GM21529 (cell line): ENCODE measurements around the gene TEX51.

ENCODE experiments used
- ATAC-seq: cut with Tn5 transposase; IDR thresholded peaks from one replicate; pipeline ENCODE4 v1.9.1; 2021; ENCODE audit not compliant: unreplicated experiment

Gene TEX51

DNA sequence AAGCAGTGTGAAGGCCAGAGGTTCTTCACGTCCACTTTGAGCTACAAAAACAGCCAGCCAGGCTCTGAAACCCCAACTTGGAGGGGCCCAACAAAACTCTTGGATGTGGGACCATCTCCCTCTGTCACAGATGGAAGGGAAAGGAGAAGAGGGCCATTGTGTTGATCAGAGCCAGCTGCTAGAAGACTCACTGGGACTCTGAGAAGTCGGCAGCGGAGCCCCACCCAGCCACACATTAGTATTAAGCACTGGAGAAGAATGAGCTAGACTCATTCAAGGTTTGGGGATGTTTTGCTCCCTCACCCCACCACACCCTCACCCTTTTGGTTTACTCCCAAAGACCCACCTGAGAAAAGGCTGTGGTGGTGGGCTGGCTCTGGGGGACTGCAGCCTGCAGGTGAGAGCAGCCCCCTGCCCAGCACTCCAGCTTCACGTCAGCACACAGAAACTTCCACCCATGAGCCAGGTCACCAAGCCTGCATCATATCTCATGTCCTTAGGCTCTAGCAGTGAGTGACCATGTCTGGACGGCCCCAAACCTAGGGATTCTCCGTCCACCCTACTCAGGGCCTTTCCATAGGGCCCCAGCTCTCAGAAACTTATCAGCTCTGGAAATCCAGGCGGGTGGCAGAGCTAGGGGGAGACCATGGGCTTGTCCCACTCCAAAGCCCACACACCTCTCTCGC lies 12.6 kb downstream of the TEX51 start:
- ATAC-seq = no peak

GRCh38 chr2:126912201-126912600 lies 13.5 kb downstream of the TEX51 start:
- ATAC-seq = no peak

- no peak for ATAC-seq
These were observed 14.6 kb downstream of the TEX51 start for GRCh38 chr2:126913329-126913728.

DNA sequence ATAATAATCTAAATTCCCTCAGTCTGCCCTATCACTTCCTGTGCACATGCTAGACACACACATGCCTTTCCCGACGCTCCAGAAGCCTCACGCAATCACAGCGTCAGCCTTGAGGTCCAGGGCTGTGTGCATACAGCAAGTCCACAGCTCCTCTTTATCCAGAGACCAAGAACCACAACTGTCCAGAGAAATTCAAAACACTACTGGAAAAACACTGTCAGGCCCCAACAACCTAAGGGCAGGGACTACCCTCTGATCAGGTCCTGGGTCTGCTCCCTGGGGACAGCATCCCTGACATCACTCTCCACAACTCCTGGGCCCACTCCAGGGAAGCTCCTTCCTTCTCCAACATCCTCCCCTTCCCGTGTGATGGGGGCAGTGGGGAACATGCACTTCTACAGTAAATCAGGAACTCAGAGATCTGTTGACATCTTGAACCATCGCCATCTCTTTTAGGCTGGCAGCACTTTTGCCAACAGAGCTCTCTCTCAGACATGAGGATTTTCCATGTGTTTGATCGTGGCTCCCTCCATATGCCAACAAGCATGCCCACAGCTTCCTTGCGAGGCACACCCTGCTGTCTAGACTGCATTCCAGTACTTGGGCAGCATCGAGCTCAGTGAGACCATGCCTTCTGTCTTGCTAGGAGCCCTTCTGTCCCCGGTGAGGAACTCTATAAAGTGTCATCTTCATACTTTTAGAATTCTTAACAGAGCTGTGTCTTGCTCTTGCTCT lies 15.4 kb downstream of the TEX51 start:
- ATAC-seq = no peak

DNA sequence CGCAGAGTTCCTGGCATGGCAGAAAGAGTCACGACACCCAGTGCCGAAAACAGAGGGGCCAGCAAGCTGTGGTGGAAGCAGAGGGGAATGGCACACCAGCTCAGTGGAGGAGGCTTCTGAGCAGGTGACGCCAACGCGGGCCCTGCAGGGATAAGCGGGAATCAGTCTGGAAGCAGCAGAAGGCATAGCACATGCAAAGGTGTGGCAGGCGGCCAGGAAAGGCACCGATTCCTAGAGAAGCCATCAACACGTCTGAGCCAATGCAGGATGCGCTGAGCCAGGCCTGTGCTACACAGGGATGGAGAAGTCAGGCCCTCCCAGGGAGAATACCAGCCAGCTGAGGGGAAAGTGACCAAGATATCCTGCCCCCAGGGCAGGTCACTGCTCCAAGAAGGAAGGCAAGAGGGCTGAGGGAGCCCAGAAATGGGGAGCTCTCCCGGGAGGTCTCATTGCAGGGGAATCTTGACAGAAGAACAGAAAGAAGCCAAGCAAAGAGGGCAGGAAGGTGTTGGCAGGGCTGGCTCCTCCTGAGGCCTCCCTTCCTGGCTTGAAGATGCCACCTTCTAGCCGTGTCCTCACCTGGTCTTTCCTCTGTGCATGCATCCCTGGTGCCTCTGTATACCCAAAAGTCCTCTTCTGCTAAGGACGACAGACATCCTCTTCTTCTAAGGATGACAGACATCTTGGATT lies 16.3 kb downstream of the TEX51 start:
- no peak for ATAC-seq

DNA sequence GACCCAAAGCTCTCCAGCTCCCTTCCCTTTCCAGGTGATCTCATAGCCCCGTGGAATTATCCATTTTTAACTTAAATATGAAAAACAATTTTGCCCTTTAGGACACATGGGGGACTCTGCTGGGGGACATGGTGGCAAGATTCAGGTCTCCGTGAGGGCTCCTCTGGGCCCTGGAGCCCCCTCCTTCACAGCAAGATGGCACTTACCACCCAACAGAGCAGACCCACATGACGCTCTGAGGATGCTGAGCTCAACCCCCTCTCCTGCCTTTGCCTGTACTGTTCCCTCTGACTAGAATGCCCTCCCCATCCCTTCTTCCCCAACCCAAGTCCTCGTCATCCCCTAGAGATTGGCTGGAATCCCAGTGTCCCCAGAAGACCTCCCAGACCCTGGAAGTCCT lies 17.2 kb downstream of the TEX51 start:
- no peak for ATAC-seq

GRCh38 chr2:126916744-126917143 lies 18.1 kb downstream of the TEX51 start:
- no peak for ATAC-seq

GRCh38 chr2:126921066-126921465 lies 22.4 kb downstream of the TEX51 start:
- no peak for ATAC-seq

DNA sequence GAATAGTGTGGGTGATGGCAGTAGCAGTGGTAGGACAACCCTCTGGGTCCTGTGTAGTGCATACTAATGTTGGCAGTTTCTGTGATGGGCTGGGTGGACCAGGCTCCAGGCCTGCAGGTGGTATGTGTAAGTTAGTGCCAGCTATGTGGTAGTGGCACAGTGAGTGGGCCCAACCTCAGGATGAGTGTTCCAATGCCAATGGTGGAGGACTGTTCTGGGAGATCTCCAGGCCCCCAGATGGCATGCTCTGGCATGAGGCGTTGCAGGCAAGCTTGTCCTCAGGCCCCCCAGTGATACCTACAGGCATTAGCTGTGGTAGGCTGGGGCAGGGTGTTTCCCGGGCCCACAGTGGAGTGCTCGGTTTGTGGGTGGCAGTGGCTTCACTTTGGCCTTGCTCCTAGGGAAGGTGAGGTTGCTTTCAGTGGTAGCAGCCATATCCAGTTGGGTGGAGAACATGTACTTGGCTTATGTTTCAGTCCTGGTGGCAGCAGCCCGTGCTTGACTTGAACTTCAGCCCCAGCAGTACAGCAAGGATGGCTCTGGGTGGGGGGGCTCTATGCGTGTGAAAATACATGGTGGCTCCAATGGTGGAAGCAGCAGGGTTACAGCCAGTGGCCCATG lies 32.4 kb downstream of the TEX51 start:
- ATAC-seq = no peak

DNA sequence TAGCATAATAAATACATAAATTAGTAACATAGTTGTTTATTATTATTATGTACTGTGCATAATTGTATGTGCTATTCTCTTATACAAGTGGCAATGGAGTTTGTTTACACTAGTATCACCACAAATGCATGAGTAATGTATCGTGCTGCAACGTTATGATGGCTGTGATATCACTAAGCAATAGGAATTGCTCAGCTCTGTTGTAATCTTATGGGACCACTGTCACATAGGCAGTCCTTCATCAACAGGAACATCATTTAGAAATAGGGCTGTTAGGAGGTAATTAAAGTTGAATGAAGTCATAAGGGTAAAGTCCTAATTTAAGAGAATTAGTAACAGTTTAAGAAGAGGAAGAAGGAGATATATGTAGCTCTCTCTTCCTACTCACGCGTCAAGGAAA lies 33.8 kb downstream of the TEX51 start:
- ATAC-seq = no peak

GRCh38 chr2:126932966-126933710 lies 34.4 kb downstream of the TEX51 start:
- no peak for ATAC-seq

GRCh38 chr2:126933711-126934091 lies 35.0 kb downstream of the TEX51 start:
- ATAC-seq = no peak

- ATAC-seq = no peak
These were observed 36.1 kb downstream of the TEX51 start for GRCh38 chr2:126934809-126935208.

DNA sequence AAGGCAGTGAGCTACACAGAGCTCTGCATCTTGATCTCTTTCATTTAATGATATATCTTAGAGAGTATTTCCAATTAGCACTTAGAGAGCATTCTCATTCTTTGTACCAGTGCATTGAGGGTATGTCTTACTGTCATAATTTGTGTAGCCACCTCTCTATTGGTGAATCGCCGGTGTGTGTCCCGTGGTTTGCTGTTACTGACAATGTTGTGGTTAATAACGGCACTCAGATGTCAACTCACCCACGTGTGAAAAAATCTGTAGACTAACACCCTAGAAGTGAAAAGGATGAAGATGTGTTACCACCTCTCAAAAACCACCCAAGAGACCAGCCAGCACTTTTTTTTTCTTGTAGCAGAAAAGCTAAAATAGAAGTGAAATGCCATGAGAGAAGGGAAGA lies 37.1 kb downstream of the TEX51 start:
- ATAC-seq = no peak

- ATAC-seq = no peak
These were observed 37.6 kb downstream of the TEX51 start for GRCh38 chr2:126936219-126936723.

DNA sequence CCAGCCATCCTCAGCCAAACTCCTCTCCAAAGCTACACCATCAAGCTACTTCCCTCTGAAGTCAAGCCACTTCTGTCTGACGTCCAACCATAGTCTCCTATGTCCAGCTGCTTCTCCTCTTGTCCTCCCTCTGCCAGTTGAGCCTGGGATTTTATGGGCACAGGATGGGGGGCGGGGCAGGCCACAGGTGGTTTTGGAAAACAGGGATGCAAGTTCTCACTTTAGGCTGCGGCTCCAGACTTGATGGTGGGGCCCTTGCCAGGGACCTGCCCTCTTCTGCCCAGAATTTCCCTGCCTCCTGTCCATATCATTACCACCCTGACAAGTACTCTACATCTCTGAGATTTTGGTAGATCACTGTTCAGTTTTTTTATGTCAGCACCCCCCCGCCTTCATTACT lies 41.6 kb downstream of the TEX51 start:
- no peak for ATAC-seq

GRCh38 chr2:126942427-126943203 lies 43.9 kb downstream of the TEX51 start:
- no peak for ATAC-seq

- ATAC-seq = no peak
These were observed 45.1 kb downstream of the TEX51 start for GRCh38 chr2:126943612-126944348.

- ATAC-seq = no peak
These were observed 46.4 kb downstream of the TEX51 start for GRCh38 chr2:126945118-126945517.
